ENCODE results near the gene GABPB1.

DNA sequence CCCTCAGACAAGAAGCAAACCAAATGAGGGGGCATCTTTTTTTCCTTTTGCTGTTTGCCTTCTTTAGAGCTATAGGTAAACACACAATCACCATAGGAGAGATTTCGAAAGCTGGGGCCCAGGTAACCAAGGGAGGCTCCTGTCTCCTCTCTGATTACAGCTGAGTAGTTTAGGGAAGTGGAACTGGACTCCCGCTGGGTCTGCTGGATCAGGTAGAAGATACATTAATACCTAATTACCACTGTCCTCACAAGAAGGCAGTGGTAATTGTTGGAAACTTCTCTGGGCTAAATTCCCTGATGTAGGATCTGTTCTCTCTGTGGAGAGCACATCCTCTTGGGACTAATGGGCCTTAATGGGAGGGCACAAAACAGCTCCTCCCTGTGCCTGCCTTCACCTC lies 122.2 kb downstream of the GABPB1 start:
- TF ChIP-seq, protein P1, sequence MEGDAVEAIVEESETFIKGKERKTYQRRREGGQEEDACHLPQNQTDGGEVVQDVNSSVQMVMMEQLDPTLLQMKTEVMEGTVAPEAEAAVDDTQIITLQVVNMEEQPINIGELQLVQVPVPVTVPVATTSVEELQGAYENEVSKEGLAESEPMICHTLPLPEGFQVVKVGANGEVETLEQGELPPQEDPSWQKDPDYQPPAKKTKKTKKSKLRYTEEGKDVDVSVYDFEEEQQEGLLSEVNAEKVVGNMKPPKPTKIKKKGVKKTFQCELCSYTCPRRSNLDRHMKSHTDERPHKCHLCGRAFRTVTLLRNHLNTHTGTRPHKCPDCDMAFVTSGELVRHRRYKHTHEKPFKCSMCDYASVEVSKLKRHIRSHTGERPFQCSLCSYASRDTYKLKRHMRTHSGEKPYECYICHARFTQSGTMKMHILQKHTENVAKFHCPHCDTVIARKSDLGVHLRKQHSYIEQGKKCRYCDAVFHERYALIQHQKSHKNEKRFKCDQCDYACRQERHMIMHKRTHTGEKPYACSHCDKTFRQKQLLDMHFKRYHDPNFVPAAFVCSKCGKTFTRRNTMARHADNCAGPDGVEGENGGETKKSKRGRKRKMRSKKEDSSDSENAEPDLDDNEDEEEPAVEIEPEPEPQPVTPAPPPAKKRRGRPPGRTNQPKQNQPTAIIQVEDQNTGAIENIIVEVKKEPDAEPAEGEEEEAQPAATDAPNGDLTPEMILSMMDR (IDR thresholded peaks at IDR 0.05; ENCODE audit: low read length): no peak
- TF ChIP-seq EZH2 (IDR thresholded peaks at IDR 0.05; ENCODE audit: borderline replicate concordance, low read length): no peak
